Dermis microvascular lymphatic vessel endothelial cell (primary cell): ENCODE data around the gene ASXL1. TPM values are rescaled to one million over a fixed set of nuclear protein-coding genes. Genes with fewer than 3 reads are reported as not detected.
"Not testable (repeated sequence)": the region's sequence is repeated elsewhere in the genome, so short reads cannot be mapped to it uniquely, and the experiment has no call there.

Experiments
- DNase-seq, 2 donors: peaks; one replicate each; pipeline versions ENCODE4 v3.0.0 to v3.0.0-alpha.2; 2010; ENCODE audit warnings: low read depth in 2 of 2
- total RNA-seq: library from RNA; depleted of rRNA; stranded (reverse); fragments of >200 nt; gene quantifications from 2 replicates; pipeline ENCODE4 v1.2.1, GENCODE V29; 2014

The ASXL1 gene
- total RNA-seq, 1 donor from 2014 or later: 27.3 TPM

GRCh38 chr20:32400476-32400875 lies 42.3 kb downstream of the ASXL1 start:
- DNase-seq: no peak

GRCh38 chr20:32404017-32404416 lies 45.9 kb downstream of the ASXL1 start:
- no peak for DNase-seq

- DNase-seq: no peak
Measured at GRCh38 chr20:32406701-32407100, 48.6 kb downstream of the ASXL1 start.

DNA sequence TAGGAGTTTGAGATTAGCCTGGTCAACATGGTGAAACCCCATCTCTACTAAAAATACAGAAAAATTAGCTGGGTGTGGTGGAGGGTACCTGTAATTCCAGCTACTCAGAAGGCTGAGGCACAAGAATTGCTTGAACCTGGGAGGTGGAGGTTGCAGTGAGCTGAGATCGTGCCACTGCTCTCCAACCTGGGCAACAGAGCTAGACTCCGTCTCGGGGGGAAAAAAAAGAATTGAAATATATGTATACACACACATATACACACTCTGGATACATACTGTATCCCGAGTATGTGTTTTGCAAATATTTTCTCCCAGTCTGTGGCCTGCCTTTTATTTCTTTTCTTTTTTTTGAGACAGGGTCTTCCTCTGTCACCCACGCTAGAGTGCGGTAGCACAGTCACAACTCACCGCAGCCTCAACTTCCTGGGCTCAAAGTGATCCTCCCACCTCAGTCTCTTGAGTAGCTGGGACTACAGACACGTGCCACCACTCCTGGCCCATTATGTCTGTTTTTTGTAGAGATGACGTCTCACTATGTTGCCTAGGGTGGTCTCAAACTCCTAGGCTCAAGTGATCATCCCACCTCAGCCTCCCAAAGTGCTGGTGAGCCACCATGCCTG lies 49.1 kb downstream of the ASXL1 start:
- not testable (repeated sequence) for DNase-seq

GRCh38 chr20:32411955-32412706 lies 54.0 kb downstream of the ASXL1 start:
- DNase-seq: no peak

- no peak for DNase-seq
Measured at GRCh38 chr20:32415494-32415893, 57.4 kb downstream of the ASXL1 start.

GRCh38 chr20:32416206-32416605 lies 58.1 kb downstream of the ASXL1 start:
- no peak for DNase-seq

GRCh38 chr20:32418376-32418775 lies 60.2 kb downstream of the ASXL1 start:
- no peak for DNase-seq

DNA sequence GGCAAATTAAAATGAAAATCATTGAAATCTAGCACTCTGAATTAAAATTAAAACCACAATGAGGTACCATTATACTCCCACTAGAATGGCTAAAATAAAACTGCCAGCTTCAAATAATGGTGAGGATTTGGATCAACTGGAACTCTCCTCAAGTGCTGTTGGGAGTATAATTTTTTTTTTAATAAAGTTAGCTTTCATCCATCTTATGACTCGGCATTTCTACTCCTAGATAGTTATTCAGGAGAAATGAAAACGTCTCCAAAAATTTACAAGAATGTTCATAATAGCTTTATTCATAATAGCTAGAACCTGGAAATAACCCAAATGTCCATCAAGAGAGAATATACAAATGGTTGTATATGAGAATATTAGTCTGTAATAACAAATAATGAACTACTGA lies 63.2 kb downstream of the ASXL1 start:
- no peak for DNase-seq

GRCh38 chr20:32427996-32428395 lies 69.9 kb downstream of the ASXL1 start:
- DNase-seq: no peak

DNA sequence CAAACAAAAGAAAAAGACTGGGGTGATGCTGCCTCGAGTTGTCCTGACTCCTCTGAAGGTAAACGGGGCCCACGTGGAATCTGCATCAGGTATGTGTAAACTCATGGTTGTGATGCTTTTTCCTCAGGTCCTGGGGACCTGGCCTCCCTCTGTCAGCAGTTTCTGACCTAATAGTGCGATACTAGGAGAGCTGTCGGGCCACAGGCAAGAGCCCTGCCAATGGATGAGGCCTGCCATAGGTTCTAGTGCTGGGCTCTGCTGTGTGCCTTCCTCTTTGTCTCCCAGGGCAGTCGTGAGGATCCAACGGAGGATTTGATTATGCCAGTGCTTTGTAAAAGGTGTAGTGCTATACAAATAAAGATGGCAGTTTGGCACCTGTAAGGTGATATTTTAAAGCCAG lies 71.2 kb downstream of the ASXL1 start:
- DNase-seq: no peak

DNA sequence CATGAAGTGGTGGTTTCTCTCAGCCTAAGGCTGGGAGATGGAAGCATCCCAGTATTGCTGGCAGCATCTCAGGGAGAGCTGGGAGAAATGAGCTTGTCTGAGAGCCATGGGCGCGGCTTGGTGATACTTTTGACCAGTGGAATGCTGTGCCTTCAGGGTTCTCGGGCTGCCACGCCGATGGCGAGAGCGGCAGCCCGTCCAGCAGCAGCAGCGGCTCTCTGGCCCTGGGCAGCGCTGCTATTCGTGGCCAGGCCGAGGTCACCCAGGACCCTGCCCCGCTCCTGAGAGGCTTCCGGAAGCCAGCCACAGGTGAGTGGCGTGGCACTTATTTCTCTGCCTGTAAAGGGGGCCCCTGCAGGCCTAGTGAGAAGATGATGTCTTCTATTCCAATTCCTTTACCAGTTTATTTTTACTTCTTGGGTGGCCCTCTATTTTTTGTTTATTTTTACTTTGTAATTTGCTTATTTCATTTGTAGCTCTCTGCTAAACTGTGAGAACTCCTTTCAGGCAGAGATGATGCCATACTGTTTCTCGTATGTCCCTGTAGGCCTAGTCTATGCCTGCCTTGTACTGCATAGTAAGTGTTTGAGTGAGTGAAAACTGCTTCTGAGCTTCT lies 71.7 kb downstream of the ASXL1 start:
- no peak for DNase-seq

DNA sequence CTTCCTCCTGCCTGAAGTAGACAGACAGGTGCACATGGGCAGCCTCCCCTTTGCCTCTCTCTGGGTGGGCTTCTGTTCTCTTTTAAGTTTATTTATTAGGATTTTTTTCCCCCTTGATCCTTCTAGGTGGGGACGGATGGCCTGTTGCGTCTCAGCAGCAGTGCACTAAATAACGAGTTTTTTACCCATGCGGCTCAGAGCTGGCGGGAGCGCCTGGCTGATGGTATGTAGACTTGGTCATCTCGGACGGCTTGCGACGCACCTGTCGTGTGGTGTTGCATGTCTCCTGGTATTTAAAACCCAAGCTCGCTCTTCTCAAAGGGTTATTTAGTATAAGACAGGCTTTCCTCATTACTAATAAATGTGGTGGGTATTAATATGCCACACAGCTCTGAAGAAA lies 73.3 kb downstream of the ASXL1 start:
- DNase-seq: no peak

- DNase-seq: no peak
Measured at GRCh38 chr20:32432277-32432676, 74.1 kb downstream of the ASXL1 start.

DNA sequence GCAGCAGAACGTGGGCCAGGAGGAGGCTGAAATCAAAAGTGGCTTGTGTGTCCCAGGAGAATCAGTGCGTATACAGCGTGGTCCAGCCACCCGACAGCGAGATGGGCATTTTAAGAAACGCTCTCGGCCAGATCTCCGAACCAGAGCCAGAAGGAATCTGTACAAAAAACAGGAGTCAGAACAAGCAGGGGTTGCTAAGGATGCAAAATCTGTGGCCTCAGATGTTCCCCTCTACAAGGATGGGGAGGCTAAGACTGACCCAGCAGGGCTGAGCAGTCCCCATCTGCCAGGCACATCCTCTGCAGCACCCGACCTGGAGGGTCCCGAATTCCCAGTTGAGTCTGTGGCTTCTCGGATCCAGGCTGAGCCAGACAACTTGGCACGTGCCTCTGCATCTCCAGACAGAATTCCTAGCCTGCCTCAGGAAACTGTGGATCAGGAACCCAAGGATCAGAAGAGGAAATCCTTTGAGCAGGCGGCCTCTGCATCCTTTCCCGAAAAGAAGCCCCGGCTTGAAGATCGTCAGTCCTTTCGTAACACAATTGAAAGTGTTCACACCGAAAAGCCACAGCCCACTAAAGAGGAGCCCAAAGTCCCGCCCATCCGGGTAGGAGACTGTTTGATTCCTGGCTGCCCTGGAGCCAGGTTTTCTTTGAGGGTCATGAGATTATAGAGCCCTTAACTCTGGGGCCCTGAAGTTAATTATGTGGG lies 75.3 kb downstream of the ASXL1 start:
- peak in 1 of 2 donors; percentile 77 for DNase-seq

DNA sequence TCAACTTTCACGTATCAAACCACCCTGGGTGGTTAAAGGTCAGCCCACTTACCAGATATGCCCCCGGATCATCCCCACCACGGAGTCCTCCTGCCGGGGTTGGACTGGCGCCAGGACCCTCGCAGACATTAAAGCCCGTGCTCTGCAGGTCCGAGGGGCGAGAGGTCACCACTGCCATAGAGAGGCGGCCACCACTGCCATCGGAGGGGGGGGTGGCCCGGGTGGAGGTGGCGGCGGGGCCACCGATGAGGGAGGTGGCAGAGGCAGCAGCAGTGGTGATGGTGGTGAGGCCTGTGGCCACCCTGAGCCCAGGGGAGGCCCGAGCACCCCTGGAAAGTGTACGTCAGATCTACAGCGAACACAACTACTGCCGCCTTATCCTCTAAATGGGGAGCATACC lies 76.3 kb downstream of the ASXL1 start:
- DNase-seq: no peak

- no peak for DNase-seq
Measured at GRCh38 chr20:32435449-32436107, 77.4 kb downstream of the ASXL1 start.

- no peak for DNase-seq
Measured at GRCh38 chr20:32436142-32436861, 78.2 kb downstream of the ASXL1 start.

DNA sequence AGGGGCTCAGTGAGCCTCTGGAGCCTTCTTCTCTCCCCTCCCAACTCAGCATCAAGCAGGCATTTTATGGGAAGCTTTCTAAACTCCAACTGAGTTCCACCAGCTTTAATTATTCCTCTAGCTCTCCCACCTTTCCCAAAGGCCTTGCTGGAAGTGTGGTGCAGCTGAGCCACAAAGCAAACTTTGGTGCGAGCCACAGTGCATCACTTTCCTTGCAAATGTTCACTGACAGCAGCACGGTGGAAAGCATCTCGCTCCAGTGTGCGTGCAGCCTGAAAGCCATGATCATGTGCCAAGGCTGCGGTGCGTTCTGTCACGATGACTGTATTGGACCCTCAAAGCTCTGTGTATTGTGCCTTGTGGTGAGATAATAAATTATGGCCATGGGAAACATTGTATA lies 78.8 kb downstream of the ASXL1 start:
- no peak for DNase-seq

GRCh38 chr20:32437391-32438074 lies 79.4 kb downstream of the ASXL1 start:
- DNase-seq: no peak
